GM21526 (cell line): ENCODE measurements around the gene DAB2IP.

Source experiments
- ATAC-seq: cut with Tn5 transposase; IDR thresholded peaks from one replicate; pipeline ENCODE4 v1.9.1; 2021; ENCODE audit warnings: moderate library complexity; ENCODE audit not compliant: unreplicated experiment, low FRiP score

Gene DAB2IP

DNA sequence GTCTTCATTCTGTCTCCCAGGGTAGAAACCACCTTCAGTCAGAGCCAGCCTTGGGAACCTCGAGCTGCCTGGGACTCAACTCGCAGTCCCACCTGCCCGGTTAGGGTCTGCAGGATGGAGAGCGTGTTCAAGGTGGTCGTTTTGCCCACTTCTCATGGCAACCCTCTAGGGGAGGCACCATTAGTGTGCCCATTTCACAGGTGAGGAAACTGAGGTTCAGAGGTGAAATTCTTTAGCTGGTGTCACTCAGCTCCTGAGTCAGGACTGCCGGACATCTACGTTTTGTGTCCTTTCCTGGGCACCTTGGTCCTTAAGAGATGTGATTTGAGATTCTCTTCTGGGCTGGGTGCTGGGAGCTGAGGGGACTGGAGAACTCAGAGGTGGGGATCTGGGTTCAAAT lies 30.0 kb downstream of the DAB2IP start:
- ATAC-seq = no peak

GRCh38 chr9:121682201-121682600 lies 30.8 kb downstream of the DAB2IP start:
- ATAC-seq = no peak

DNA sequence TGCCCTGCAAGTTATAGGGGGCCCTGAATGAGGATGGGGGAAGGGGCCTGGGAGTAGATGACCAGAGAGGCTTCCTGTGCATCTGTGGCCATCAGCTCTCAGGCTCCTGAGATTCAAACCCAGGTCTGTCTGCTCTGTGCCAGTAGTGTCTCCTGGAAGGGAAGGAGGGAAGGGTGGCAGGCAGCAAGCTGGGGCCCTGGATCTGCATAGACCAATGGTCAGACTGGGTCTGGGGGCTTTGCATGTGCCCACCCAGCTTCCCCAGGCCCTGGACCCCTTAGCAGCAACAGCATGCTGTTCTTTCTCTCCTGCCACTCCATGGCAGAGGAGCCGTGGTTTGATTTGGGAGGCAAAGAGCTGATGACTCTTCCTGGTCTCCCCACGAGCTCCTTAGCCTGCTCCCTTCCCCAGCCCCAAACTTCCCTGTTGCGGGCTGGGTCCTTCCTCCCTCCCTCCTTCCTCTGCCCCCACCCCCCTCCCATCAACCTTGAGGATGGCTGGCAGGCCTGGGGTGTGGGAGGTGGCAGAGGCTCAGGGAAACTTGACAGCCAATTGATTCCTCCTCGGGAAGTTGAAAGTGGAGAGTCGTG lies 31.6 kb downstream of the DAB2IP start:
- no peak for ATAC-seq

DNA sequence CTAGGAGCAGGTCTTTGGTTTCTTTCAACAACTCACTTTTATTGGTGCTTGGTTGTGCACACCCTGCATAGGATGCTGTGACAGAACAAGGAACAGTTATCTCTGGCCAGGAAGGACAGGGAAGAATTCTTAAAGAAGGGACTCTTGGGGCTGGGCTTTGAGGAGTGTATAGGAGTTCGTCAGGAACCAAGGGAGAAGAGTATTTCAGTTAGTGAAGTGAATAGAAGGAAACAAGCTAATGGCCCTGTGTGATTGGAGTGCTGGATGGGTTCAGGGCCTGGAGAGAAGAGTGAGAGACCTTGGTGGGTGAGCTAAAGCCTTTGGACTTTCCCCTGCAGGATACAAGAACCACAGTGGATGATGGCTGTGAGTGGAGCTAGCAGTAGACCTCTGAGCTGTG lies 32.2 kb downstream of the DAB2IP start:
- no peak for ATAC-seq

- no peak for ATAC-seq
These were observed 33.1 kb downstream of the DAB2IP start for GRCh38 chr9:121684381-121685145.

- ATAC-seq = no peak
These were observed 33.8 kb downstream of the DAB2IP start for GRCh38 chr9:121685146-121685794.

DNA sequence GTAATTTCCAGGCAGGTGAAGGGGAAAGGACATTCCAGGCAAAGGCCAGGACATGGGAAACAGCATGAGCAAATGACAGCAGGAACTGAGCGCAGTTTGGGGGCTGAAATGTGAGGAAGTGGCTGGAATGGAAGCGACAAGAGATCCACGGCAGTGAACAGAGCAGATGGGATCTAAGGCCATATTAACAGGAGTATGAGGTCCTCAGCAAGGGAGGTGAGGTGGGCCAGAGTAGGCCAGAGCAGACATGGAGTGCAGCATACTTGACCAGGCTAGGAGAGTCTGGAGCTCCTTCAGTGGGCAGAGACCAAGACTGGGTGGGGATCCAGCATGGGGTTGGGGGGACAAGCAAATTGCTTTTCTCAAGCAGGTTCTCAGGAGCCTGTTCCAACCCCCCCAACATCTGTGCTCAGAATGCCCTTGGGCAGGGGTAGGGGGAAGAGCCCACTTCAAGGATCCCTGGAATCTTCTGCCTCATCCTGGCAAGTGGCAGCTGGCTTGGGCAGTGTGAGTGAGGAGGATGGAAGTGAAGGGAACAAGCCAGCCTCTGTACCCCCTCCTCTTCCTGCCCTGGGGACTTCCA lies 34.5 kb downstream of the DAB2IP start:
- ATAC-seq = no peak

GRCh38 chr9:121686930-121687541 lies 35.6 kb downstream of the DAB2IP start:
- ATAC-seq = peak; percentile 71

DNA sequence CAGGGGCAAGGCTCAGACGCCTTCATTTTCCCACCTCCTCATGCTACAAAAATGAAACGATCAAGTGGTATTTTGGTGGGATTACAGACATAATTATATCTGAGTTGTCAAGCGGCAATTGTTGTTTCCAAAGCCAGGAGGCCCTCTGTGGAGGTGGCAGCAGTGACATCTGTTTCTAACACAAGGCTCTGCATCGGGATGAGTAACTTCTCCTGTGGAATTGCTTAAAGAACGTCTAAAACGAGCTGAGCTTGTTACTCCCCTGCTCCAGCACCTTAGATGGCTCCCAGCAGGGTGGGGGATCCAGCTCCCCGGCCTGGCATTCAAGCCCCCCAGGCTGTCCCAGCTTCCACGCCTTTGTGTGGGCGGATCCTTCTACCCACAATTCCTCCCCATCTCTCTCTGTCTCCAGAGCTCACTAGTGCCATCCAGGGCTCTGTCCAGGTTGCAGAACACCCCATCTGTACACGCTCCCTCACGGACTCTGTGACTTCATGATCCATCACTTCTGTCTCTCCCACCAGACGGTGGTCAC lies 36.8 kb downstream of the DAB2IP start:
- no peak for ATAC-seq

GRCh38 chr9:121688681-121689080 lies 37.2 kb downstream of the DAB2IP start:
- ATAC-seq = no peak

DNA sequence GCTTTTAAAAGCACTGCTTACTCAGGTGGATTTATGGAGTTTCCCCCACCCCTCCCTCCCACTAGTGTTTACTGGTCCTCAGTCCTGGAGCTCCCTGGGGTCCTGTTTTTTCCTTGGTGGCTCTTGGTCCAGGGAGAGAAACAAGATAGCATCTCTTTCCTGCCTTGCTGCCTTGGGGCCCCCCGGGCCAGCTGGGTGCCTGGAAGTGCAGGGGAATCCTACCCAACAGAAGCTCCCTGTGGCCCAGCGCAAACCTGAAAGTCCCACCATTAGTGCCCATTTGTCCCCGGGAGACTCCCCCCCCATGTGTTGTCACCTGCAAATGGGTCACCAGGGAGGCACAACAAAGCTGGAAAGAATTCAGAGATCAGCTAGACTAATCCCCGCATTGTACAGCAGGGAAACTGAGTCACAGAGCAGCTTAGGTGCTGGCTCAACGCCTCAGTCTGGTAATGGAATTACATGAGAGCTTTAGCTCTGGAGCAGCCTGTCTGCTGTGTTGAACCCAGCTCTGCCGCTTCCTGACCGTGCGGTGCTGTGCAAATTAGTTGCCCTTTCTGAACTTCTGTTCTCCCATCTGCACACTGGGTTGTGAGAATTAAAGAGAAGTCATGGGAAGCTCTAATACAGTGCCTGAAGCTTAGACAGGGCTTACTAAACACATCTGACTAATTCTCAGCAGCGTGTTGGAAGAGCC lies 38.2 kb downstream of the DAB2IP start:
- no peak for ATAC-seq

DNA sequence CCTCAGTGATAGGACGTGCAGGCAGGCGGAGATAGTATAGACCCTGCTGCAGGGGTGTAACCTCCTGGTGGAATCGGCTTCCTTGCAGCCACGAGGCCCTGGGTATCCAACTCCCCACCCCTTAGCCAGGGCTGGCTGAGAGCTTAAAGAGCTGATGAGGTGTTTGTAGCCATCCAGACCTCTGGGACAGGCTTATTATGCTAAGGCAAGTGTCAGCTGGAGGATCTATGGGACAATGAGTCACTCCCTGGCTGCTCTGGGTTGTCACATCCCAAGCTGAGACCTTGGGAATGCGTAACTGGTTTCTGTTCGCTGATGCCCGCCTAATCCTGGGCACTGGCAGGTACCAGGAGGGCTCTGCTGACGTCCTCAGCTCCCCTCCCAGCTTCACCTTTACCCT lies 38.9 kb downstream of the DAB2IP start:
- no peak for ATAC-seq

- ATAC-seq = no peak
These were observed 39.3 kb downstream of the DAB2IP start for GRCh38 chr9:121690766-121691165.

DNA sequence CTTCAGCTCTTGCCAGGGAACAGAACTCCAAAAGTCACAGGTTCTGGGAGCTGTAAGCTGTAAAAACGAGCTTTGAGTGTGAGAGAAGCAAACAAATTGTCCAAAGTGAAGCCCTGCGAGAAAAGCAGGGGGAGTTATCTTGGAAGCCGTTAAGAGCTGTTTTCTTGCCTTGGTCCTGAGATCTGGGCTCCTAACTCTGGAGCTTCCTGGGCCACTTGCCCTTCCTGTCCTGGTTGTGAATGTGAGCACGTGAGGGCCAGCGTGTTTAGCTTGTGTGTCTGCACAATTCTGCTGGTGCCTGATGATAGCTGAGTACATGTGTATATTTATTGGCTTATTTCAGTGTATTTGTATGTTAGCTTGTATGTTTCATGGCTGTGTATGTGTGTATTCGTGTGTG lies 40.5 kb downstream of the DAB2IP start:
- no peak for ATAC-seq

DNA sequence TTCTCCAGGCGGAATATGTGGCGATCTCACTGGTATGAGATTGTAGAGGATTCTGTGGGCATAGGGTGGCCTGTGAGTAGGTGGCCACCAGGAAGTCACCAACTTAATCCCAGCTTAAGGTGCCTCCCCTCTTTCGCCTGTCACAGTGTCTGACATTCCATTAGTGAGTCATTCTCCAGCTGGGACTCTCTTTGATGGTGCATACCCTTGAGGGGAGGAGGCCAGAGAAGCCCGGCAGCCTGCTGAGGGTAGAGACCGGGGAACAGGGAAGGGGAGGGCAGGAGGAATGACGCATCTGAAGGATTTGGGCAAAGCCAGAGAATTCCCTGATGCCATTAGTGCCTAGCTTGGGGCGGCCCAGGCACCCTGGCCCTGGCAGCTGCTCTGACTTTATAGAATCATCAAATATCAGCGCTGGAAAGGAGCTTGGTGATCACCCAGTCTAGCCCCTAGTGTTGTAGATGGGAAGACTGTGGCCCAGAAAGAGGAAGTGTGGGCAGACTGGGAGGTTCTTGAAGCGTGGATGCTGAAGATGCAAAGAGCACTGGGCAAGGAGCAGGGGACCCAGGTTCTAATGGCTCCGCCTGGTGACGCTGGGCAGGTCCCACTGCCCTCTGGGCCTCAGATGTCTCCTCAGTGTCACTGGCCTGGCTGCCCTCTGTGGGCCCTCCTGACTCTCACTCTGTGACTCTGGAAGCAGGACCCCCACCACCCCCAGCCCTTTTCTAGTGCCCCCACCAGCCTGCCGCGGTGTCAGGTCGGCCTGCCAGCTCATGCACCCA lies 41.4 kb downstream of the DAB2IP start:
- no peak for ATAC-seq

DNA sequence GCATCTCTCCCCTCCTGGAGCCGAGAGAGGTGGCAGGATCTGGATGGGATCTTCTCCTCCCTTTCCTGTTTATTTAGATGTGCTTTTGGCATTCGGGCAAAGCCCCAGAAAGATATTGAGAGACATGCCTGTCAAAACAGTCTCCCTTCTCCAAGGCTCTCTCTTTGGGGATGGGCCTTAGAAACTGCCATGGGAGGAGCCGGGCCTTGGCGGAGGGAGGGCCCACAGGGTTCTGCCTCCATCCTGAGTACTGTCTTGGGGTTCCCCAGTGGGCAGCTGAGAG lies 41.9 kb downstream of the DAB2IP start:
- ATAC-seq = no peak

DNA sequence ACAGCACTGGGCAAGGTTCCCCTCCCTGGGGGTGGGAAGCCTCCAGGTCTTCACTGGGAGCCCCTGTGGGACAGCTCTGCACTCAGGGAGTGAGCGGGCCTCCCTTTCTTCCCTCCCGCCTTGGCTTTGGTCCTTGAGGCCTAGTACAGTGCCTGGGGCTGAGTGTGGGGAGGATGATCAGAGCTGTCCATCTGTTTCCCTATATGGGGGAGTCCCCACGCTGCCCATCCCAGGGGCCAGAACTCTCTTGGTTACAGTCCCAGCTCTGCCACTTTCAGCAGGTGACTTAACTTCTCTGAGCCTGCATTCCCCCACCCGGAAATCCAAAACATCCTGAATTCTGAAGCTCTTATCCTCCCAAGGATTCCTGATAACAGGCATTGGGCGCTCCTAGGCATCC lies 42.6 kb downstream of the DAB2IP start:
- no peak for ATAC-seq

DNA sequence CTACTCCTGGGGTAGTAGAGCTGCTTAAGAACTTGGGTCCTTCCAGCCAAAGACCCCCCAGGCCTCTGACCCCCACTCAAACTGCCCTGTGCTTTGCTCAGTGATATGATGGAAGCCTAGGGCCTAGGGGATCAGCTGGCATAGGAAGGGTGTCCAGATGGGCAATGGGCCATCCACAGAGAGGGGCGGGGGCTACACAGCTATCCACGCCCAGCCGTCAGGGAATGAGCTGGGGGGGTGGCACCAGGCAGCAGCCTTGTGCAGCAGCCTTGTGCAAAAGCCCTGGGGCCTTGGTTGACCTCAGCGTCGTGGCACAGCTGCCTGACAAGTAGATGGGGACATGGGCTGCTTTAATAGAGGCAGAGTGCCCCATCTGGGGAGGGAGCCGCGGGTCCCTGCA lies 43.2 kb downstream of the DAB2IP start:
- no peak for ATAC-seq

- ATAC-seq = no peak
These were observed 45.5 kb downstream of the DAB2IP start for GRCh38 chr9:121696930-121697329.
